AG09309 (cell line): Measurements from ENCODE around the gene COL23A1.

Source experiments
- DNase-seq: peaks from one replicate; pipeline ENCODE4 v3.0.0-alpha.2; 2010; ENCODE audit warnings: low read depth
- H3K4me3 ChIP-seq: 2 replicates; pipeline ENCODE4 v1.5.1; 2011; ENCODE audit warnings: mild to moderate bottlenecking, low read depth, low read length, moderate library complexity; ENCODE audit not compliant: control insufficient read depth
- TF ChIP-seq, protein P1 (sequence below): IDR thresholded peaks from 2 replicates; pipeline ENCODE4 v1.5.1; 2011; ENCODE audit warnings: mild to moderate bottlenecking, low read depth, low read length, inconsistent platforms; ENCODE audit not compliant: insufficient read depth, control insufficient read depth; ENCODE audit errors: missing control alignments

The COL23A1 gene

DNA sequence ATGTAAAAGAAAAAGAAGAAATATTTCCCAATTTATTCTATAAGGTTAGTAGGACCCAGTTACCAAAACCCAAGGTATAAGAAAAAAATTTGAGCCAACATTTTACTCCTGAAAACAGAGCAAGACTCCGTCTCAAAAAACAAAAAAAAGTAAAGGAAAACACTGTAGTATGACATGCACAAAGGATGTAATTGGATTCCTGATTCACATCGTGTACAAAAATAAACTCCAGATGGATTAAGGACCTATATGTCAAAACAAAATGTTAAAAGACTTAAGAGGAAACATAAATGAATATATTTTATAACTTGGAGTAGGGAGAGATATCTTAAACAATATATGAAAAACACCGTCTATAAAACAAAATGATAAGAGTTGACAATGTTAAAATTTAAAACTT is 371.4 kb downstream of the COL23A1 start:
- DNase-seq: no peak
- TF ChIP-seq, protein P1, sequence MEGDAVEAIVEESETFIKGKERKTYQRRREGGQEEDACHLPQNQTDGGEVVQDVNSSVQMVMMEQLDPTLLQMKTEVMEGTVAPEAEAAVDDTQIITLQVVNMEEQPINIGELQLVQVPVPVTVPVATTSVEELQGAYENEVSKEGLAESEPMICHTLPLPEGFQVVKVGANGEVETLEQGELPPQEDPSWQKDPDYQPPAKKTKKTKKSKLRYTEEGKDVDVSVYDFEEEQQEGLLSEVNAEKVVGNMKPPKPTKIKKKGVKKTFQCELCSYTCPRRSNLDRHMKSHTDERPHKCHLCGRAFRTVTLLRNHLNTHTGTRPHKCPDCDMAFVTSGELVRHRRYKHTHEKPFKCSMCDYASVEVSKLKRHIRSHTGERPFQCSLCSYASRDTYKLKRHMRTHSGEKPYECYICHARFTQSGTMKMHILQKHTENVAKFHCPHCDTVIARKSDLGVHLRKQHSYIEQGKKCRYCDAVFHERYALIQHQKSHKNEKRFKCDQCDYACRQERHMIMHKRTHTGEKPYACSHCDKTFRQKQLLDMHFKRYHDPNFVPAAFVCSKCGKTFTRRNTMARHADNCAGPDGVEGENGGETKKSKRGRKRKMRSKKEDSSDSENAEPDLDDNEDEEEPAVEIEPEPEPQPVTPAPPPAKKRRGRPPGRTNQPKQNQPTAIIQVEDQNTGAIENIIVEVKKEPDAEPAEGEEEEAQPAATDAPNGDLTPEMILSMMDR: no peak
- no peak overlapping the region for H3K4me3 ChIP-seq

DNA sequence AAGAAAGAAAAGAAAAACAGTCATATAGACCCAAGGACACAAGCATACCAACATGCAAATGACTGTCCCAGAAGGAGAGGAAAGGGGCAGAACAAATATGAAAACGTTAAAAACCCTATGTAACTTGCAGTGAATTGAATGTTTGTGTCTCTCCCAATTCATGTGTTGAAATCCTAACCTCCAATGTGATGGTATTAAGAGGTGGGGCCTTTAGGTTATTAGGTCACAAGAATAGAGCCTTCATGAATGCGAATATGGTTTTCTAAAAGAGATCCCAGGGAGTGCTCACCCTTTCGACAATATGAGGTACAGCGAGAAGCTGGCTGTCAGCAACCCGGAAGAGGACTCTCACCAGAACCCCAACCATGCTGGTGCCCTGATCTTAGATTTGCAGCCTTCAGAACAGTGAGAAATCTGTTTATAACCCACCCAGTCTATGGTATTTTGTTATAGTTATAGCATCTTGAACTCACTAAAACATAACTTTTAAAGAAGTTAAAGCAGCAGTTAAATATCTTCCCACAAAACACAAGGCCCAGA is 371.9 kb downstream of the COL23A1 start:
- no peak for DNase-seq
- TF ChIP-seq, protein P1: no peak

DNA sequence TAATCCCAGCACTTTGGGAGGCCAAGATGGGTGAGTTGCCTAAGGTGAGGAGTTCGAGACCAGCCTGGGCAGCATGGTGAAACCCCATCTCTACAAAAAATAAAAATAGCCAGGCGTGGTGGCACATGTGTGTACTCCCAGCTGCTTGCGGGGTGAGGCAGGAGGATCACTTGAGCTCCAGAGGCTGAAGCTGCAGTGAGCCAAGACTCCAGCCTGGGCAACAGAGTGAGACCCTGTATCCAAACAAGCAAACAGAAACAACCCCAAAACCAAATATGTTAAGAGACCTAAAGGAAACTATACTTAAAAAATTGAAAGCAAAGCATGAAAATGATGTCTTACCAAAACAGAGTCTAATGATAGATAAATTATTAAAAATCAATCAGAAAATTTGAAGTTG is 373.4 kb downstream of the COL23A1 start:
- DNase-seq: no peak
- H3K4me3 ChIP-seq: no peak overlapping the region
- TF ChIP-seq, protein P1: no peak

More for the DNA sequence above, 371.9 kb downstream of the COL23A1 start:
- H3K4me3 ChIP-seq: no peak overlapping the region

DNA sequence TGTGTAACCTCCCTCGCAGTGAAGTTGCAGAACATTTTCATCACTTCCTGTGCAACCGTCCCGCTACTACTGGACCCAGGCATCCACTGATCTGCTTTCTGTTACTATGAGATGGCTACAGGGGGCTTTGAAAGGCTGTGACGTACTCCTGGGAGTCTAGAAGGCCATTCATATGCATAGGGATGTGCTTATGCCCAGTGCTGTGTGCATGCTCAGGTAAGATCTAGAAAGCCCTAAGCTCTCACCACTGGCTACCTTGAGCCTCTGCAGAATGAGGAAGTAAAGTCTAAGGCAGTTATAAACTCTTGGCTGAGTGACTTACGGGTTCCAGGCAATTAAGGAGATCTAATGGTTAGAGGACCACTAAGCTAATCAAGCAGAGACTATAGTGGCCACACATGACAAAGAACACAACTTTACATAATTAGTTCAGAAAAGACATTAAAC is 374.1 kb downstream of the COL23A1 start:
- no peak overlapping the region for H3K4me3 ChIP-seq
- no peak for DNase-seq
- TF ChIP-seq, protein P1: no peak

DNA sequence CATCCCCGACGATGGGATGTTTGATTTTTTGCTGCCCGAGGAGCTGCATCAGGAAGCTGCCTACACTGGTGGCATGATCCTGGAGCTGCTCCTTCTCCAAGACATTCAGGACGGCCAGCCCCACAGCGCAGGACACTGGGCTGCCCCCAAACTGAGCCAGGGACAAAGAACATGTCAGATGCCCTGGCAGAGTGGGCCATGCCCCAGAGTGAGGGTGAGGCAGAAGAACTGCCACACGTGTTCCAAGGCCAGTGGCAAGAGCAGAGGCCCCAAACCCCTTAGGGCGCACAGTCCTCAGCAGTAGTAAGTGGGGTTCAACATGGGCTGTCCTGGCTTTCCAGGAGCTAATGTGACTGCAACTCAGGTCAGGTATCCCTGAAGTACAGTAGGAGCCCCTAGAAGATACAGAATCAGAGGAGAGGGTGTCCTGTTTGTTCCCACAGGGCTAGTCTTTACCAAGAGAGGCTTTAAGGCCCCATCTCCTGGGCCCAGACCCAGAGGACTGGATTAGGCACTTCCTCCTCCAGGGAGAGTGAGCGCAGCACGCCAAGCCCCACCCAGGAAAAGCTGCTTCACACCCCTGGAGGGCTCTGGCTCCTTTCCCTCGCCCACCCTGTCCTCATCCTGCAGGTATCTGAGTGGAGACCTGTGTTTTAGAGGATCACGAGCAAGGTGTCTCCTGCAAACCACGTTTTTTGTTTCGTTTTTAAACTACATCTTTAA is 374.8 kb downstream of the COL23A1 start:
- H3K4me3 ChIP-seq: no peak overlapping the region
- TF ChIP-seq, protein P1: no peak
- DNase-seq: no peak

DNA sequence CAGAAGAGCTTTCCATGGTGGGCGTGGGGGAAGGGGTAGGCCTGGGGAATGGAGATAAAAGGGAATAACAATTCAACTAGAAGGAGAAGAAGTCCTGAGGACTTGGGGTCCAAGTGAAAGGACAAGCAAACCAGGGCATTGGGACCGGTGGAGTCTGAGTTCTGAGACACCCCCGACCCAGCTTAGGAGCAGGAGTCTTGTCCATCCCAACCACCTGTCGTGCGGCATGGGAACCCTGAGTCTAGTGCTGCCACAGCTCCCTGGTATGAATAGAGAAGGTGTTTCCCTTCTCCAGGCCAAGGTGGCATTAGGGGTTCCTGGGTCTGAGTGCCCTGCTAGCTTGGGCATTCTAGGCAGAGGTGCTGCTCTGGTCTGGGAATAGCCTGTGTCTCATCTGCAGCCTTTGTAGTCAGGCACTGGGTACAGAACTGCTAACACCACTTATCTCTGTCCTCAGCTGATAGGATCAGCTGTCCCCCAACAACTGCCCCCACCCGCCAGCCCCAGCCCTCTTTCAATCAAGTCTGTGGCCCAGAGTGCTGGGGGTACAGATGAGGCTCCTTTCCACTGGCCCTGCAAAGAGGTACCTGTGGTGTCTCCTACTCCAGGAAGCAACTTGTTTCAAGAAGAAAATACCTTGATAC is 375.9 kb downstream of the COL23A1 start:
- DNase-seq: no peak
- no peak overlapping the region for H3K4me3 ChIP-seq
- TF ChIP-seq, protein P1: no peak
